Measurements from ENCODE around the gene FRMD8.

The FRMD8 gene

GRCh38 chr11:65425105-65425970, 38.9 kb downstream of the FRMD8 start:
- DNase-seq (ENCODE audit: low spot score): no peak

- no peak for DNase-seq (ENCODE audit: low spot score)
These were observed 39.8 kb downstream of the FRMD8 start for GRCh38 chr11:65425971-65426838.

GRCh38 chr11:65426839-65427690, 40.6 kb downstream of the FRMD8 start:
- no peak for DNase-seq (ENCODE audit: low spot score)

- no peak for DNase-seq (ENCODE audit: low spot score)
These were observed 41.5 kb downstream of the FRMD8 start for GRCh38 chr11:65427691-65428577.

- DNase-seq (ENCODE audit: low spot score): no peak
These were observed 42.2 kb downstream of the FRMD8 start for GRCh38 chr11:65428578-65429067.

GRCh38 chr11:65429068-65429681, 42.7 kb downstream of the FRMD8 start:
- DNase-seq (ENCODE audit: low spot score): no peak

GRCh38 chr11:65429724-65430405, 43.4 kb downstream of the FRMD8 start:
- no peak for DNase-seq (ENCODE audit: low spot score)

- DNase-seq (ENCODE audit: low spot score): no peak
These were observed 44.2 kb downstream of the FRMD8 start for GRCh38 chr11:65430406-65431217.

- no peak for DNase-seq (ENCODE audit: low spot score)
These were observed 45.1 kb downstream of the FRMD8 start for GRCh38 chr11:65431451-65432099.

- DNase-seq (ENCODE audit: low spot score): no peak
These were observed 45.7 kb downstream of the FRMD8 start for GRCh38 chr11:65432100-65432650.

- no peak for DNase-seq (ENCODE audit: low spot score)
These were observed 46.5 kb downstream of the FRMD8 start for GRCh38 chr11:65432686-65433582.

- DNase-seq (ENCODE audit: low spot score): no peak
These were observed 47.2 kb downstream of the FRMD8 start for GRCh38 chr11:65433657-65434056.

GRCh38 chr11:65434057-65434666, 47.7 kb downstream of the FRMD8 start:
- DNase-seq (ENCODE audit: low spot score): no peak

GRCh38 chr11:65434667-65435410, 48.4 kb downstream of the FRMD8 start:
- no peak for DNase-seq (ENCODE audit: low spot score)

GRCh38 chr11:65435411-65435931, 49.0 kb downstream of the FRMD8 start:
- no peak for DNase-seq (ENCODE audit: low spot score)

GRCh38 chr11:65435981-65436411, 49.6 kb downstream of the FRMD8 start:
- no peak for DNase-seq (ENCODE audit: low spot score)
